Psoas muscle (tissue), 8 donors: ENCODE results near the gene ZBTB49. TPM values are rescaled to one million over a fixed set of nuclear protein-coding genes. Genes with fewer than 3 reads are reported as not detected.
A peak's percentile ranks its signal among the peaks of the same experiment; 100 is the strongest.

Source experiments
- ATAC-seq, 4 donors: fragments of 200-7000 bp; cut with Tn5 transposase; one replicate each; pipeline ENCODE4 v1.9.1; 2020; ENCODE audit warnings: moderate library complexity in 3 of 4, mild to moderate bottlenecking in 2 of 4
- DNase-seq, 2 donors: peaks; one replicate each; pipeline ENCODE4 v3.0.0-alpha.2; 2020
- H3K27ac ChIP-seq: fragments of 200-600 bp; one replicate; pipeline ENCODE4 v1.8.0; 2022
- H3K27me3 ChIP-seq, 3 donors: fragments of 200-600 bp in 1 of 3; one replicate each; pipeline versions ENCODE4 v1.6.1 to v1.8.0; 2013 to 2022; ENCODE audit warnings: low read length in 2 of 3, mild to moderate bottlenecking in 2 of 3, moderate library complexity in 1 of 3; ENCODE audit not compliant: insufficient read depth in 3 of 3
- H3K36me3 ChIP-seq, 2 donors: fragments of 200-600 bp in 1 of 2; one replicate each; pipeline versions ENCODE4 v1.6.1 to v1.8.0; 2013 to 2022; ENCODE audit warnings: low read depth in 1 of 2, mild to moderate bottlenecking in 1 of 2, moderate library complexity in 1 of 2; ENCODE audit not compliant: insufficient read depth in 1 of 2
- H3K4me1 ChIP-seq: fragments of 200-600 bp; one replicate; pipeline ENCODE4 v1.8.0; 2022
- H3K4me3 ChIP-seq: fragments of 200-600 bp; one replicate; pipeline ENCODE4 v1.8.0; 2022; ENCODE audit warnings: mild to moderate bottlenecking
- H3K9me3 ChIP-seq: fragments of 200-600 bp; one replicate; pipeline ENCODE4 v1.8.0; 2022
- CTCF ChIP-seq: fragments of 200-600 bp; IDR thresholded peaks from one replicate; pipeline ENCODE4 v1.8.0; 2022; ENCODE audit warnings: antibody characterized with exemption
- WGBS, 3 donors: extraction: QIAGEN DNeasy Blood & Tissue Kit; methylation state at CpG; one replicate each; pipeline versions ENCODE4 v1.1.6 to v1.1.7; 2013; 5-methylcytosine and 5-hydroxymethylcytosine counted together
- intact Hi-C, 2 donors: fragments of 100-400 bp; cut with DNase I; formaldehyde crosslinking; loops; one replicate each; pipeline versions ENCODE4 v1.11.0 to v1.14.2; 2022
- polyA plus RNA-seq, 3 donors: library from polyadenylated mRNA; stranded (reverse); fragments of 200-250 nt; gene quantifications; one replicate each; pipeline ENCODE4 v1.2.3, GENCODE V29; 2013
- total RNA-seq, 4 donors: library from RNA; stranded (reverse); fragmentation: NEBNext Ultra II Directional in 2 of 4; extraction: Animal tissue kit (Norgen Biotek cat#: 25700) in 2 of 4; gene quantifications; one replicate each; pipeline versions ENCODE4 v1.2.1 to v1.2.4, GENCODE V29; 2021 to 2023
- donor health status: healthy with polysubstance abuse.
- donor health status: DM: no; HTN: no; CAD: no; lungs with moderate emphysema.
- donor health status: Bipolar disorder and iron deficiency.
- donor health status: healthy.
- donor health status: DM: yes; HTN: yes; CAD: no.
- donor health status: DM: no; HTN: no; CAD: no.
- donor health status: DM: no; HTN: no; CAD: no.
- donor health status: DM: yes; HTN: yes; CAD: no.

Gene ZBTB49
- total and polyA plus RNA-seq, 7 donors, result 2.5 to 7.0 (median 4.2) TPM

- H3K27me3 ChIP-seq, result no peaks in the 10 kb centered on the region
- 84 to 90% (median 89%) methylated on average over 10 of the region's 10 CpGs for WGBS, 3 donors
- H3K9me3 ChIP-seq, result no peaks in the 10 kb centered on the region
- H3K36me3 ChIP-seq, result peaks cover 31 to 87% of the 10 kb centered on the region in 2 donors
- no peak overlapping the region for H3K27ac ChIP-seq
- H3K4me1 ChIP-seq, result no peaks in the 10 kb centered on the region
- intact Hi-C loops, result no loop called here
- ATAC-seq, result peak in 3 of 4 donors; percentile 51 to 62 (median 57)
- DNase-seq, result no peak
- no peak overlapping the region for H3K4me3 ChIP-seq
- no peak for TF ChIP-seq CTCF
Observed at GRCh38 chr4:4271912-4272311, 18.1 kb upstream of the ZBTB49 start.

GRCh38 chr4:4274226-4274625 is 15.8 kb upstream of the ZBTB49 start:
- Histone ChIP-seq H3K4me1 (no peaks in the 10 kb centered on the region), H3K4me3 (no peak overlapping the region), H3K36me3 (peaks cover 43 to 86% of the 10 kb centered on the region in 2 donors), H3K27me3 (no peaks in the 10 kb centered on the region), H3K27ac (no peak overlapping the region), H3K9me3 (no peaks in the 10 kb centered on the region)
- intact Hi-C loops, result no loop called here
- 93 to 97% (median 95%) methylated on average over 14 of the region's 14 CpGs for WGBS, 3 donors
- no peak for TF ChIP-seq CTCF
- DNase-seq (no peak), ATAC-seq (no peak)

GRCh38 chr4:4277531-4277930 is 12.5 kb upstream of the ZBTB49 start:
- H3K4me3 ChIP-seq, result no peak overlapping the region
- TF ChIP-seq CTCF, result no peak
- H3K36me3 ChIP-seq, result peaks cover 33 to 90% of the 10 kb centered on the region in 2 donors
- no peaks in the 10 kb centered on the region for H3K9me3 ChIP-seq
- ATAC-seq, result no peak
- no peak for DNase-seq
- no peak overlapping the region for H3K27ac ChIP-seq
- intact Hi-C loops, result no loop called here
- 74 to 87% (median 78%) methylated on average over 6 of the region's 6 CpGs for WGBS, 3 donors
- no peaks in the 10 kb centered on the region for H3K27me3 ChIP-seq
- H3K4me1 ChIP-seq, result no peaks in the 10 kb centered on the region

GRCh38 chr4:4281787-4282186 is 8.3 kb upstream of the ZBTB49 start:
- no peak for DNase-seq
- ATAC-seq, result no peak
- TF ChIP-seq CTCF, result no peak
- intact Hi-C loops, result no loop called here
- no peaks in the 10 kb centered on the region for H3K27me3 ChIP-seq
- H3K27ac ChIP-seq, result no peak overlapping the region
- H3K4me3 ChIP-seq, result no peak overlapping the region
- H3K4me1 ChIP-seq, result peaks cover 15% of the 10 kb centered on the region
- H3K36me3 ChIP-seq, result peaks cover 18 to 89% of the 10 kb centered on the region in 2 donors
- H3K9me3 ChIP-seq, result no peaks in the 10 kb centered on the region
- 80 to 97% (median 87%) methylated on average over 6 of the region's 6 CpGs for WGBS, 3 donors
